SW 1271 (cell line): Measurements from ENCODE around the gene KATNAL2.

ENCODE experiments used
- DNase-seq, 2 experiments: peaks; one replicate each; lab custom pipeline; 2025; lab: John Stamatoyannopoulos, UW

Gene KATNAL2, protein sequence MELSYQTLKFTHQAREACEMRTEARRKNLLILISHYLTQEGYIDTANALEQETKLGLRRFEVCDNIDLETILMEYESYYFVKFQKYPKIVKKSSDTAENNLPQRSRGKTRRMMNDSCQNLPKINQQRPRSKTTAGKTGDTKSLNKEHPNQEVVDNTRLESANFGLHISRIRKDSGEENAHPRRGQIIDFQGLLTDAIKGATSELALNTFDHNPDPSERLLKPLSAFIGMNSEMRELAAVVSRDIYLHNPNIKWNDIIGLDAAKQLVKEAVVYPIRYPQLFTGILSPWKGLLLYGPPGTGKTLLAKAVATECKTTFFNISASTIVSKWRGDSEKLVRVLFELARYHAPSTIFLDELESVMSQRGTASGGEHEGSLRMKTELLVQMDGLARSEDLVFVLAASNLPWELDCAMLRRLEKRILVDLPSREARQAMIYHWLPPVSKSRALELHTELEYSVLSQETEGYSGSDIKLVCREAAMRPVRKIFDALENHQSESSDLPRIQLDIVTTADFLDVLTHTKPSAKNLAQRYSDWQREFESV

DNA sequence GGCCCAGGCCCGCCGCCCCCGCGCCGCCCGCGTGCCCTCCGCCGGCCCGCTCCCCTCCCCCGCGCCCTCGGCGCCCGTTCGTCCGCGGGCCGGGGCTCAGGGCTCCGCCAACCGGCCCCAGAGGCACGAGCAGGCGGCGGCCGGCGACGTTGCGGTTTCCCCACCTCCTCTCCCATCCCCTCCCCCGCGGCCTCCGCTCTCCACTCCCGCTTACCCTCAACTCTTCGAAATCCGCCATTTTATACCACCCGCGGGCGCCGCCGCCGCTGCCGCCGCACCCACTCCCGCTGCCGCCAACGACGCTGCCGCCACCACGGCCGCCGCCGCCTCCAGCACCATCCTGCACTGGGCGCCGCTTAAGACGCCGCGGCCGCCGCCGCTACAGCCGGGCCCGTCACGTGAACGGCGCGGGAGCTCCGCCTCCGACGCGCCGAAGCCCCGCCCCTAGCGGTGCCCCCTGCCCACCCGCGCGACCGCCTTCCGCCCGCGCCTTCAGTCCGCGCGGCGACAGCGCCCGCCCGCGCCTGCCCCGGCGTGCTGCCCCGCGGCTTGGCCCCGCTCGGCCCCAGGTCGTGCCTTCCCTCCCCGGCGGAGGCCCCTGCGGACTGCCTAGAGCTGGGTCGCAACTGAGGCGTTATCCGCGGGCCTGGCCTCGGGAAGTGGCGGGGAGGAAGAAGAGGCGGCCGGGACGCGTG, at the start of gene KATNAL2, which contains the start of gene PIAS2:
Gene KATNAL2 (plus strand): TSS at position 495 of the 695 bp plus-strand sequence. CDS start 29,271 bp downstream, outside the sequence.
Gene PIAS2 (minus strand): TSS at position 400 of the 695 bp plus-strand sequence. CDS start 162 bp downstream, at position 238.
- DNase-seq = peak in 1 of 2 experiments; percentile 42

DNA sequence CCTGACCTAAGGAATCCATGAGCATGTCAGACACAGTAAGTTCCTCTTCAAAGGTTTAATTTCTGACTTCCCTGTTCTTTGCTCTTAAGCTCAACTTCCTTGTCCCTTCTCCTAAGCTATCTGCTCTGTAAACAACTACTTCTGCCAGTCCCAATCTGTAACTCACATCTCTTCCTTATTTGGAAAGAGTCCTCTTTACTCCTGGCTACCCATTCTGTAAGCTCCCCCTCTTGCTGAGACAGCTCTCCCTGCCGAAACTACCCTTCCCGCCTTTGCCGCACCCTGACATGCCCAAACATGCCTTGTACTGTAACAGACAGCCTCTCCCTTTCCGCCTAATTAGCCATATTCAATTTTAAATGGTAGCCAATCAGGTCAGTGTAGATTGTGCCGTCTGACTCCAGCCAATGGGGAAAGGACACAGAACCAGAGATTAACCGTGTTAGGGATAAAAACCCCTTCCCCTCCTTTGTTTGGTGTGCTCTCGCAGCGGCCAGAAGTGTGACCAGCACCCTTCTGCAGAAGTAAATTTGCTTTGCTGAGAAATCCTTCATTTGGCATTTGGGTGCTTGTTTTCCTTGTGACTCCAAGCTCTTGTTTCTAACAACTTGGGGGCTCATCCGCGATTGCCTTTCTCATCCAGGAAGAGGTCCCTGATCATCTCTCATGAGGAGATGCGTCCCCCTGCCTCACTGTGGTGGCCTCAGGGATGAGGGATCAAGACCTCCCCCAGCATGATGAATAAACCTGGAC, 49.1 kb upstream of the KATNAL2 start:
- no peak for DNase-seq

GRCh38 chr18:46877329-46877987, 39.9 kb upstream of the KATNAL2 start:
- DNase-seq = no peak

- DNase-seq = no peak
These were observed 34.2 kb upstream of the KATNAL2 start for GRCh38 chr18:46883180-46883579.

DNA sequence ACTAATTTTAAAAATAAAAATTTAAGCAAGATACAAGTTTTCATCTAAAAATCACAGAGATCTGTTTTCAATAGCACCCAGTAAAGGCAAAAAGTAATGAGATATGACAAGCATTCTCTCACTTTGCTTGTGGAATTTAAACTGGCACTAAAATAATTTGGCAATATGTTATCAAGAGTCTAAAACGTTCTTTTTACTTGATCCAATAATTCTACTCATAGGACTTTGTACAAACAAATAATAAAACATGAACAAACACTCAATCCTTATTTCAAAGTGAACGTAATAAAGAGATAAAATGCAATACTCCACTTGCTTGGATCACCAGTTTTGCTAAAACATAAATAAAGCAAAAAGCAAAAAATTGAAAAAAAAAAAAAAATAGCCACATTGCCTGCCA, 30.5 kb upstream of the KATNAL2 start:
- DNase-seq = no peak

- no peak for DNase-seq
These were observed 28.4 kb upstream of the KATNAL2 start for GRCh38 chr18:46888965-46889364.

DNA sequence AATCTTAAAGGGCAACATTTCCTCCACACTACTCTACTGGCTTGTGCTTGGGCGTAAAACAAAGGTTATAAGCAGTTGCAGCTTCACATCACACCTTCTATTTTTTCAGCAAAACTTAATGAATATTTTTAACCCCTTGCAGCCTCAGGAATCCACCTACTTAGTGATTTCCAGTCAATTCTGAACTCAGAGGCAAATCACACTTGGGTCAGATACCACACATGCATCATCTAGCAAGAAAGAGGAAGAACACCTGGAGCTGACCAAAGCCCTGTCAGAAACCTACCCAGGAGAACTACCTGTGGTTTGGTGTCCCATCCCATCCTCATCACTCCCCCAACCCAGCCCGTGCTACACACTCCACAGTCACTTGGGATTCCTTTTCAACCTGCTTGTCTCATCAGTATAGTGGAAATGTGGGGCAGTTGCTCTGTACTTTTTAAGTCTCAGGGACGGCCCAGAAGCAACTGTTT, 25.6 kb upstream of the KATNAL2 start:
- no peak for DNase-seq

- no peak for DNase-seq
These were observed 24.6 kb upstream of the KATNAL2 start for GRCh38 chr18:46892842-46893241.

DNA sequence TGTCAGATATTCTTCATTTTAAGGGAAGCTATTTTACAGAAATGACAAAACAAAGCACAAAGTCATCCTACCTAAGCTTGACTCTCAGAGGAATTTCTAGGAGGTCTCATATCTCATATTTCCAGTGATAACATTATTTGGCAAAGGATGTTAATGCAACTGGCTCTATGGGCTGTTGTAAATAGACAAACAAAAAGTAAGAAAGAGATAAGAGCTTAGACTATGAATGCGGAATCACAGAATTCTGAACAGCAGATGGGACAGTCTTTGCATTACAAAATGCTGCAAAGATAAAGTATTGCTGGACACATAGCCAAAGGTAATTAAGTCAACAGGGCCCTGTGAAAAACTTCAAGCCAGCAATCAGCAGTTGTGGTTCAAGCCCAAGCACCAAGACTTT, 24.0 kb upstream of the KATNAL2 start:
- no peak for DNase-seq

DNA sequence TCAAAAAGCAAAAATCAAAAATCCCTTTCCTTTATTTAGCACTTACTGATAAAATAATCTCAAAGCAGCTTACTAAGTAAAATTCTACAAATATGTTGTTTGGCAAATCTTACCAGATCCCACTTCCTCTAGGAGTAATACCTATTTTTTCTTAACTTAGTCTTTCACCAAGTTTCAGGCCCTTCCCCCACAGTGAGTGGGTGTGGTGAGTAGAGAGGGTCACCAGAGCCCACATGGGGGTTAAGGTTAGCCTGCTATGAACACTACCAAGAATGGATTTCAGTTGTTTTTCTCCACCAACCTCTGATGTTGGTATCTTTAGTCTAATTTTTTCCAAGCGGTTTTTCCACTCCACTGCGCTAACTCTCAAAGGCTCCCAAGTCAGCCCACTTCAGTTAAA, 23.3 kb upstream of the KATNAL2 start:
- DNase-seq = no peak

DNA sequence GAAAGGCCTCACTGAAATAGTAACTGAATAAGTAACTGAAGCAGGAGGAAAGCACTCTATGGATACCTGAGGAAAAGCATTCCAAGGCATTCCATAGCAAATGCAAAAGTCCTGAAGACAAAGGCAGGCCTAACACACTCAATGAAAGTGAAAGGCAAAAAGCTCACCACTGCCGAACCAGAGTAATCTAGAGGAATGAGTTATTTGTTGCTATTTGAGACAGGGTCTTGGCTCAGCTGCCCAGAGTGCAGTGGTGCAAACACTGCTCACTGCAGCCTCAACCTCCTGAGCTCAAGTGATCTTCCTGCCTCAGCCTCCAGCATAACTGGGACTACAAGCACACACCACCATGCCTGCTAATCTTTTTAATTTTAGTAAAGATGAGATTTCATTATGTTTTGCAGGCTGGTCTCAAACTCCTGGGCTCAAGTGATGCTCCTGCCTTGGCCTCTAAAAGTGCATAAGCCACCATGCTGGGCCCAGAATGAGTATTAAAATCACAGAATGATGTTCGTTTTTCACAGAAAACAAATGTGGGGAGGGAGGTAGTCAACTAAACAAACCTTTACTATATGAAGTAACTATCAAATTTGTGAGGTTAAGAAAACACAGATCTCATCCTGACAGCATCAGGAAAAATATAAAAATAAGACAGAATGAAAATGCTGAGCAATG, 18.0 kb upstream of the KATNAL2 start:
- DNase-seq = no peak

DNA sequence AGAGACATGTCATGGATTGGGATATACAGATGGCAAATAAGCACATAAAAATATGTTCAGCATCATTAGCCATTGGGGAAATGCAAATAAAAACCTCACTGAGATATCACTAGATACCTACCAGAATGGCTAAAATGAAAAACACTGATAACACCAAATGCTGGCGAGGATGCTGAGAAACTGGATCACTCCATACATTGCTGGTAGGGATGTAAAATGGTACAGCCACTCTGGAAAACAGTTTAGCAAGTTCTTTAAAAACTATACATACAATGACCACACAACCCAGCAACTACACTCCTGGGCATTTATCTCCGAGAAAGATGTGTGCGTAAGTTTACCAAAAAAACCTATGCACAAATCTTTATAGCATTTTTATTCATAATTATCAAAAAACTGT, 14.0 kb upstream of the KATNAL2 start:
- DNase-seq = no peak

GRCh38 chr18:46909497-46909896, 7.9 kb upstream of the KATNAL2 start:
- no peak for DNase-seq

DNA sequence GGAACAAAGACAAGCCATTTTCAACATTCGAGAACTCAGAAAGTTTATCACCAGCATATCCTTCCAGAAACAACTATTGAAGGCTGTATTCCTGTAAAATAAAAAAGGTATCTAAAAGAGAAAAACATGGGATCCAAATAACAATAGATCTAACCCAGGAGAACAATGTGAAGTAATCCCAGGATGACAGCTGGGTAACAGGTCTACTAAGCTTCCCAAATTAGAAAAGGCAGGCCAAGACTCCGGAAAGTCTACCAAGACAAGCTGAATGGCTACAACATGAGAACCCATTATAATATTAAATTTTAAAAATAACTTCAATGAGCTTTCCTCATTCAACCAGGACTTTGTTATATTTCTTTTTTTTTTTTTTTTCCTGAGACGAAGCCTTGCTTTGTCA, 6.5 kb upstream of the KATNAL2 start:
- DNase-seq = no peak

- DNase-seq = no peak
These were observed 1.4 kb upstream of the KATNAL2 start for GRCh38 chr18:46915800-46916550.

GRCh38 chr18:46916551-46917107, 773 bp upstream of the KATNAL2 start:
- peak in 1 of 2 experiments; percentile 10 for DNase-seq

DNA sequence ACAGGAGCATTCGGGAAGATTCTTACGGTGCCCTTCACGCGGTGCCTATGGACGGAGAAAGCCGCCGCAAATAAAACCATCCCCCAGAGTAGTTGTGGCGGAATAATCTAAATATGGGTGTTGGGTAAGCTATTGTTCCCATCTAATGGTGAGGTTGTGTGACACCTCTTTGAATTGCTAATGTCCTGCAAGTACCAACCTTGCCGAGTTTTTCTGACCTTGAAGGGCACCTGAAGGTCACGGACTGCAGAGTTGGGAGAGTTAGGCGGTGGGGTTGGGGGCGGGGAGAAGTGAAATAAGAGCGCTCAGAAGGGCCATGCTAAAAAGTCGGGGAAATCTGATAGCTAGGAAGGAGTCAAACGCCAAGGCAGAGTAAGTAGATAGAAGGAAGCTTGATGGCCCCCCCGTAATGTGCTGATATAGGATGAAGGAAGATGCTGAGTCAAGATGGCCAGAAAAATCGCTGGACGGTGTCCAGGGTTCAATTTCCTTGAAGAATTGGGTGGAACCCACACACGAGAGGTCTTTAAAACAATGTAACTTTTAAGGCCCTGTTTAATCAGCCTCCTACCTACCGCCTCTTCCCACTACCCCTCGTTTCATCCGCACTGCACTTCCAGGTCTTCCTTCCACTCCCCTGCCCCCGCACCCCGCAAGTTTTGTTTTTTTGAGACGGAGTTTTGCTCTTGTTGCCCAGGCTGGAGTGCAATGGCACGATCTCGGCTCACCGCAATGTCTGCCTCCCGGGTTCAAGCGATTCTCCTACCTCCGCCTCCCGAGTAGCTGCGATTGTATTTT, 600 bp downstream of the KATNAL2 start:
- DNase-seq = peak in 1 of 2 experiments; percentile 27

- DNase-seq = no peak
These were observed 2.7 kb downstream of the KATNAL2 start for GRCh38 chr18:46920067-46920466.

DNA sequence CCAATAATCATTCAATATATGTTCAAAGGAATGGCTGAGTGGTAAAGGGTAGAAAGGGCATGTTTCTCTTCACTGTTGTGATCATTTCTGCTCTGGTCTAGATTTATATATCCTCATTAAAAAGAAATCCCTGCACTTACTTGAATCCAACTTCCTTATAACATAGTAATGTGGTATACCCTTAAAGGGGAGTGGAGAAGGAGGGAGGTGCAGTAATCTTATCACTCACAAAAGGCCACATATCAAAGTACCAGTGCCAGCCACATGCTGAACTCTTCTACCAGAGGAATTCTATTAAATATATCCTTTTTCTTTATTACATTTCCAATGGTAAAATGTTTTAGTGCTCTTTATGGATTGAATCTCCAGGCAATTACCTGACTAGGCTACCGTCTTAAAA, 3.3 kb downstream of the KATNAL2 start:
- DNase-seq = no peak
